Epithelial cell of proximal tubule (primary cell): ENCODE measurements around the gene NSUN2. TPM values are rescaled to one million over a fixed set of nuclear protein-coding genes. Genes with fewer than 3 reads are reported as not detected.

Source experiments
- DNase-seq: peaks from one replicate; pipeline ENCODE4 v3.0.0-alpha.2; 2011; ENCODE audit warnings: low read depth
- H3K4me3 ChIP-seq: 2 replicates; pipeline ENCODE4 v1.5.1; 2011; ENCODE audit warnings: low read depth, mild to moderate bottlenecking, low read length
- CTCF ChIP-seq: conservative IDR thresholded peaks from 2 replicates; pipeline ENCODE4 v1.5.1; 2012; ENCODE audit warnings: low read depth, mild to moderate bottlenecking, low read length
- total RNA-seq: library from RNA; depleted of rRNA; stranded (reverse); fragments of >200 nt; gene quantifications from 2 replicates; pipeline ENCODE4 v1.2.3, GENCODE V29; 2015

NSUN2 gene
- 59.0 and 70.5 TPM in 2 replicates for total RNA-seq

- DNase-seq = peak; percentile 42
- TF ChIP-seq CTCF = no peak
- H3K4me3 ChIP-seq = peak within 1 kb of the TSS; percentile 82
Measured at GRCh38 chr5:6632888-6633468, at the start of gene NSUN2, which contains the start of gene SRD5A1. NSUN2 (minus strand) TSS chr5:6633044; CDS start chr5:6632979, 65 bp downstream. SRD5A1 (plus strand) TSS chr5:6633440; CDS start chr5:6633577, 137 bp downstream.

GRCh38 chr5:6682239-6682638 lies 49.4 kb upstream of the NSUN2 start:
- DNase-seq = no peak
- TF ChIP-seq CTCF = no peak
- H3K4me3 ChIP-seq = no peak overlapping the region

- TF ChIP-seq CTCF = no peak
- no peak overlapping the region for H3K4me3 ChIP-seq
- DNase-seq = no peak
Measured at GRCh38 chr5:6681682-6682081, 48.8 kb upstream of the NSUN2 start.

- no peak overlapping the region for H3K4me3 ChIP-seq
- no peak for DNase-seq
- no peak for TF ChIP-seq CTCF
Measured at GRCh38 chr5:6680922-6681321, 48.1 kb upstream of the NSUN2 start.

- no peak overlapping the region for H3K4me3 ChIP-seq
- no peak for TF ChIP-seq CTCF
- DNase-seq = no peak
Measured at GRCh38 chr5:6678385-6678784, 45.5 kb upstream of the NSUN2 start.

DNA sequence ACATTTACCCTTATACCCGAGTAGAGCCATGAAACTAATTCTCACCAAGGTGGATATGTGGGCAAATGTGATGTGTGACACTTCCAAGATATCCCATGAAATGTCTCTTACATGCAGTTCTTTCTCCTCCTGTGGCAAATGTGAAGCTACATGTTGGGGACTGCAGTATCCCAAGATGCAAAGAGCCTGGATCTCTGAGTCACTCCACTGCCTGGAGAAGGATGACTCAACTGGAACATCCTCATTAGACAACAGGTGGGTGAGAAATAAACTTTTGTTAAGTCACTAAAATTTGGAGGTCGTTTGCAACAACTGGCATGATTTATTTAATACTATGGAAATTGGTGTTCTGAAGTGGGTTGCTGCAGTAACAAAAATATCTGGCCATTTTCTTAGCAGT lies 43.9 kb upstream of the NSUN2 start:
- DNase-seq = no peak
- TF ChIP-seq CTCF = no peak

More for the DNA sequence above, 43.9 kb upstream of the NSUN2 start:
- H3K4me3 ChIP-seq = no peak overlapping the region
